Common myeloid progenitor, CD34-positive (primary cell): ENCODE data around the gene IFITM2.
"Not testable (repeated sequence)": the region's sequence is repeated elsewhere in the genome, so short reads cannot be mapped to it uniquely, and the experiment has no call there.

Experiments
- CTCF ChIA-PET: fragments of 350-600 bp; sonication (Branson Sonifier 250); formaldehyde crosslinking; loops from one replicate; lab custom pipeline; 2021; ENCODE audit warnings: antibody characterized with exemption; lab: Charles Lee
- POLR2A ChIA-PET: fragments of 350-600 bp; sonication (Branson Sonifier 250); formaldehyde crosslinking; loops from one replicate; lab custom pipeline; 2021; ENCODE audit warnings: antibody characterized with exemption; lab: Charles Lee
- DNase-seq, 3 donors: peaks; one replicate each; pipeline versions ENCODE4 v3.0.0 to v3.0.0-alpha.2; 2013
- H3K27ac ChIP-seq, 2 experiments: 1 replicate in 1 of 2; 2 replicates in 1 of 2; pipeline ENCODE4 v1.7.0; 2013; ENCODE audit warnings: inconsistent platforms in 2 of 2, low read length in 2 of 2, mild to moderate bottlenecking in 2 of 2, low read depth in 1 of 2, moderate library complexity in 1 of 2; ENCODE audit not compliant: severe bottlenecking in 2 of 2, insufficient read depth in 1 of 2, poor library complexity in 1 of 2
- H3K27me3 ChIP-seq, 5 experiments: replicated peaks in 2 of 5; 1 replicate in 3 of 5; 2 replicates in 2 of 5; pipeline versions ENCODE4 v1.6.1 to v1.7.0; 2013; ENCODE audit warnings: low read length in 4 of 5, mild to moderate bottlenecking in 2 of 5, moderate library complexity in 2 of 5, inconsistent platforms in 1 of 5; ENCODE audit not compliant: insufficient read depth in 5 of 5, control insufficient read depth in 4 of 5
- H3K36me3 ChIP-seq, 4 experiments: 1 replicate in 2 of 4; 2 replicates in 2 of 4; pipeline versions ENCODE4 v1.6.1 to v1.7.0; 2013; ENCODE audit warnings: low read length in 3 of 4, control low read depth in 1 of 4, mild to moderate bottlenecking in 1 of 4; ENCODE audit not compliant: control insufficient read depth in 4 of 4, insufficient read depth in 4 of 4
- H3K4me1 ChIP-seq, 4 experiments: 1 replicate in 3 of 4; 2 replicates in 1 of 4; pipeline versions ENCODE4 v1.6.1 to v1.7.1; 2013; ENCODE audit warnings: low read length in 3 of 4, mild to moderate bottlenecking in 3 of 4, control low read depth in 1 of 4, inconsistent platforms in 1 of 4, moderate library complexity in 1 of 4; ENCODE audit not compliant: control insufficient read depth in 4 of 4, insufficient read depth in 4 of 4; ENCODE audit errors: control extremely low read depth in 1 of 4
- H3K4me3 ChIP-seq, 7 experiments: 1 replicate in 4 of 7; 2 replicates in 3 of 7; pipeline versions ENCODE4 v1.5.1 to v1.7.0; 2013; ENCODE audit warnings: mild to moderate bottlenecking in 7 of 7, low read length in 6 of 7, moderate library complexity in 6 of 7, inconsistent platforms in 2 of 7, low read depth in 2 of 7, control low read depth in 1 of 7; ENCODE audit not compliant: insufficient read depth in 4 of 7, control insufficient read depth in 1 of 7; ENCODE audit errors: extremely low read depth in 1 of 7
- H3K9me3 ChIP-seq, 5 experiments: 1 replicate in 4 of 5; 2 replicates in 1 of 5; pipeline versions ENCODE4 v1.6.1 to v1.7.1; 2013; ENCODE audit warnings: low read length in 4 of 5, mild to moderate bottlenecking in 2 of 5, inconsistent platforms in 1 of 5, low read depth in 1 of 5, moderate library complexity in 1 of 5; ENCODE audit not compliant: control insufficient read depth in 4 of 5, insufficient read depth in 2 of 5; ENCODE audit errors: control extremely low read depth in 1 of 5
- WGBS: methylation state at CpG from one replicate; pipeline ENCODE4 v1.1.5; 2013; ENCODE audit not compliant: insufficient coverage; 5-methylcytosine and 5-hydroxymethylcytosine counted together

Gene IFITM2

GRCh38 chr11:333616-334263, 26.1 kb downstream of the IFITM2 start:
- H3K9me3 ChIP-seq, H3K4me3 ChIP-seq, H3K27ac ChIP-seq, DNase-seq, POLR2A ChIA-PET, H3K27me3 ChIP-seq, H3K36me3 ChIP-seq: not testable (repeated sequence)
- WGBS = 93% methylated on average over 15 of the region's 17 CpGs
- peaks cover 8 to 65% (median 33%) of the 10 kb centered on the region in 4 experiments for H3K4me1 ChIP-seq
- CTCF ChIA-PET = interaction anchor here (0.7 to 1.5 kb wide), 4 partner anchors 15 to 28 kb away, joined by 3 to 4 read pairs (median 4); no protein-coding TSS in a partner anchor

DNA sequence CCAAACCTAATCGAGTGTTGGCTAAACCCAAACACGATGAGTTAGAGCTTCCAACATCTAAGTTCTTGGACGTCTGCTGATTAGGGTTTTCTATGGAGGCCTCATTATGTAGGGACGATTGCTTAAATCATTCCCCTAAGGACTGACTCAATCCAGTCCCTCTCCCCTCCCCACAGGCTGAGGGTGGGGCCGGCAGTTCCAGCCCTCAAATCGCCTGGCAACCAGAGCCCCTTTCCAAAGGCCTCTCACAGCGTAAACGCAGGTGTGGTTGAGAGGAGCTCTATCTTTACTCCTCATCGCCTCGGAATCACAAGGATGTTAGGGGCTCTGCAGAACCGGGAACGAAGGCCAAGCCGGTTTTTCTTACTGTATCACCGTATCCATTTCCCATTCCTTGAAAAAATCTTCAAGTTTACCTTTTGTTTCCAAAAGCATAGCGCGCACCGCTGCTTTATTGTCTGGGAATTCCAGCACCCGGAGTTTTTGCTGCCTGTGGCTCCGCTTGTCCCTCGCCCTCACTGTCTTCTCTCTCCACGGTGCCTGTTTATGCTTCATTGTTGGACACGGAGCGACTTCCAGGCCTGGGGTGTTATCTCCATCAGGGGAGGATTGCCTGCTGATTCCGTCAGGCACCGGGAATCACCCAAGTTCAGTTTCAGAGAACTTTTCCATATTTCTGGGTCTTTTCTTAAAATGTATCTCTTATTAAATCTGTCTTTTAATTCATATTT, 26.8 kb downstream of the IFITM2 start:
- no peaks in the 10 kb centered on the region for H3K36me3 ChIP-seq
- H3K27ac ChIP-seq = no peak overlapping the region
- POLR2A ChIA-PET = no interaction called here
- no peak for DNase-seq
- H3K4me1 ChIP-seq = peaks cover 8 to 61% (median 31%) of the 10 kb centered on the region in 4 experiments
- H3K9me3 ChIP-seq = peaks cover 0 to 5% (median 0%) of the 10 kb centered on the region in 5 experiments
- CTCF ChIA-PET = interaction anchor here (0.7 to 2.0 kb wide), 3 partner anchors 14 to 16 kb away, joined by 3 to 9 read pairs (median 4); no protein-coding TSS in a partner anchor
- 90% methylated on average over 19 of the region's 25 CpGs for WGBS
- H3K27me3 ChIP-seq = no peaks in the 10 kb centered on the region
- H3K4me3 ChIP-seq = no peak overlapping the region

GRCh38 chr11:335779-336658, 28.4 kb downstream of the IFITM2 start:
- peaks cover 8 to 46% (median 28%) of the 10 kb centered on the region in 4 experiments for H3K4me1 ChIP-seq
- H3K27ac ChIP-seq = peak overlapping the region in 1 of 2 experiments; percentile 34
- no peaks in the 10 kb centered on the region for H3K36me3 ChIP-seq
- peak overlapping the region in 2 of 7 experiments; percentile 2 to 45 for H3K4me3 ChIP-seq
- DNase-seq = peak in 1 of 3 donors; percentile 41
- no peaks in the 10 kb centered on the region for H3K27me3 ChIP-seq
- peaks cover 0 to 5% (median 0%) of the 10 kb centered on the region in 5 experiments for H3K9me3 ChIP-seq
- 37% methylated on average over 8 of the region's 15 CpGs for WGBS
- ChIA-PET CTCF (interaction anchor here (0.7 to 2.0 kb wide), 3 partner anchors 9 to 30 kb away, joined by 3 to 9 read pairs (median 3); no protein-coding TSS in a partner anchor), POLR2A (interaction anchor here (0.6 kb wide), 1 partner anchor 12 kb away, joined by 4 read pairs; no protein-coding TSS in a partner anchor)

- DNase-seq = peak in 1 of 3 donors; percentile 30
- H3K27me3 ChIP-seq = no peaks in the 10 kb centered on the region
- CTCF ChIA-PET = interaction anchor here (1.4 to 2.0 kb wide), 2 partner anchors 11 to 31 kb away, joined by 3 to 9 read pairs; no protein-coding TSS in a partner anchor
- no peak overlapping the region for H3K27ac ChIP-seq
- POLR2A ChIA-PET = interaction anchor here (0.6 kb wide), 1 partner anchor 11 kb away, joined by 4 read pairs; no protein-coding TSS in a partner anchor
- no peak overlapping the region for H3K4me3 ChIP-seq
- WGBS = 73% methylated on average over 3 of the region's 4 CpGs
- no peaks in the 10 kb centered on the region for H3K36me3 ChIP-seq
- peaks cover 0 to 5% (median 0%) of the 10 kb centered on the region in 5 experiments for H3K9me3 ChIP-seq
- H3K4me1 ChIP-seq = peaks cover 8 to 44% (median 24%) of the 10 kb centered on the region in 4 experiments
These were observed 29.1 kb downstream of the IFITM2 start for GRCh38 chr11:336659-337198.

DNA sequence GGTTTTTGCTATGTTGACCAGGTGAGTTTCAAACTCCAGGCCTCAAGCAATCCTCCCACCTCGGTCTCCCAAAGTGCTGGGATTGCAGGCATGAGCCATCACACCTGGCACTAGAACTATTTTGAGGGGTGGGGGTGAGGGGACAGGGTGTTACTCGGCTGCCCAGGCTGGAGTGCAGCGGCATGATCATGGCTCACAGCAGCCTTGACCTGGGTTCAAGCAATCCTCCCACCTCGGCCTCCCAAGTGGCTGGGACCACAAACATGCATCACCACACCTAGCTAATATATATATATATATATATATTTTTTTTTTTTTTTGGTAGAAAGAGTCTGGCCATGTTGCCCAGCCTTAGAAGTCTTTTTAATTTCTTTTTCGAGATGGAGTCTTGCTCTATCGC, 30.1 kb downstream of the IFITM2 start:
- Histone ChIP-seq H3K9me3 (peaks cover 0 to 5% (median 0%) of the 10 kb centered on the region in 5 experiments), H3K36me3 (no peaks in the 10 kb centered on the region), H3K27ac (no peak overlapping the region), H3K4me3 (no peak overlapping the region), H3K27me3 (no peaks in the 10 kb centered on the region), H3K4me1 (peaks cover 8 to 43% (median 24%) of the 10 kb centered on the region in 4 experiments)
- POLR2A ChIA-PET = interaction anchor here (1.4 kb wide), 1 partner anchor 18 kb away, joined by 4 read pairs; no protein-coding TSS in a partner anchor
- no peak for DNase-seq
- WGBS = 100% methylated on average over 2 of the region's 6 CpGs
- CTCF ChIA-PET = interaction anchor here (3.1 kb wide), 1 partner anchor 17 kb away, joined by 9 read pairs; no protein-coding TSS in a partner anchor

GRCh38 chr11:339963-340362, 32.3 kb downstream of the IFITM2 start:
- CTCF ChIA-PET = interaction anchor here (0.9 to 3.1 kb wide), 8 partner anchors 9 to 30 kb away, joined by 3 to 16 read pairs (median 4); no protein-coding TSS in a partner anchor
- Histone ChIP-seq H3K9me3 (no peaks in the 10 kb centered on the region), H3K27me3 (no peaks in the 10 kb centered on the region), H3K27ac (no peak overlapping the region), H3K36me3 (no peaks in the 10 kb centered on the region), H3K4me3 (no peak overlapping the region), H3K4me1 (peaks cover 8 to 30% (median 22%) of the 10 kb centered on the region in 4 experiments)
- POLR2A ChIA-PET = no interaction called here
- no peak for DNase-seq
- WGBS = no CpG with 5 or more reads among the region's 2 CpGs
